Naive thymus-derived CD4-positive, alpha-beta T cell (primary cell): ENCODE data around the gene UQCRC1. TPM values are rescaled to one million over a fixed set of nuclear protein-coding genes. Genes with fewer than 3 reads are reported as not detected.
A peak's percentile ranks its signal among the peaks of the same experiment; 100 is the strongest.

ENCODE experiments used
- ATAC-seq: fragments of 150-1000 bp; cut with Tn5 transposase; 2 replicates; pipeline ENCODE4 v1.10.0; 2021; ENCODE audit warnings: mild to moderate bottlenecking, moderate library complexity
- CTCF ChIA-PET: fragments of 350-600 bp; sonication (Branson Sonifier 250); formaldehyde crosslinking; loops from one replicate; lab custom pipeline; 2021; ENCODE audit warnings: antibody characterized with exemption; lab: Charles Lee
- POLR2A ChIA-PET: fragments of 350-600 bp; sonication (Branson Sonifier 250); formaldehyde crosslinking; loops from one replicate; lab custom pipeline; 2021; ENCODE audit warnings: antibody characterized with exemption, inconsistent platforms; lab: Charles Lee
- DNase-seq, 9 donors: peaks; one replicate each; pipeline versions ENCODE4 v3.0.0 to v3.0.0-alpha.2; 2020 to 2022; ENCODE audit warnings: mixed read lengths in 1 of 9
- H3K27ac ChIP-seq: one replicate; pipeline ENCODE4 v1.7.0; 2013; ENCODE audit warnings: mild to moderate bottlenecking, low read depth, low read length, moderate library complexity
- H3K27me3 ChIP-seq, 2 donors: one replicate each; pipeline ENCODE4 v1.7.0; 2013; ENCODE audit warnings: low read length in 2 of 2, mild to moderate bottlenecking in 2 of 2, moderate library complexity in 2 of 2; ENCODE audit not compliant: control insufficient read depth in 2 of 2, insufficient read depth in 2 of 2
- H3K36me3 ChIP-seq, 3 experiments: 1 replicate in 2 of 3; 2 replicates in 1 of 3; pipeline ENCODE4 v1.7.0; 2013; ENCODE audit warnings: low read length in 3 of 3, mild to moderate bottlenecking in 3 of 3, moderate library complexity in 1 of 3; ENCODE audit not compliant: insufficient read depth in 3 of 3, control insufficient read depth in 2 of 3
- H3K4me1 ChIP-seq, 2 donors: one replicate each; pipeline ENCODE4 v1.7.0; 2013; ENCODE audit warnings: low read length in 2 of 2, mild to moderate bottlenecking in 2 of 2, moderate library complexity in 1 of 2; ENCODE audit not compliant: control insufficient read depth in 2 of 2, insufficient read depth in 2 of 2
- H3K4me3 ChIP-seq: 2 replicates; pipeline ENCODE4 v1.7.0; 2013; ENCODE audit warnings: mild to moderate bottlenecking, low read length
- H3K9me3 ChIP-seq, 3 experiments: 1 replicate in 2 of 3; 2 replicates in 1 of 3; pipeline ENCODE4 v1.7.0; 2013; ENCODE audit warnings: low read length in 3 of 3; ENCODE audit not compliant: control insufficient read depth in 2 of 3
- H3K27ac Mint-ChIP-seq, 9 donors: one replicate each; pipeline ENCODE4 v1.8.0; 2020 to 2022; ENCODE audit warnings: mixed read lengths in 9 of 9, mild to moderate bottlenecking in 8 of 9, moderate library complexity in 5 of 9, inconsistent platforms in 2 of 9
- H3K27me3 Mint-ChIP-seq, 5 donors: one replicate each; pipeline ENCODE4 v1.8.0; 2021 to 2022; ENCODE audit warnings: mixed read lengths in 5 of 5, mild to moderate bottlenecking in 1 of 5
- H3K36me3 Mint-ChIP-seq, 5 donors: one replicate each; pipeline ENCODE4 v1.8.0; 2020 to 2022; ENCODE audit warnings: mixed read lengths in 5 of 5, mild to moderate bottlenecking in 3 of 5, inconsistent platforms in 1 of 5
- H3K4me1 Mint-ChIP-seq, 7 donors: one replicate each; pipeline ENCODE4 v1.8.0; 2020 to 2022; ENCODE audit warnings: mixed read lengths in 7 of 7, mild to moderate bottlenecking in 3 of 7, inconsistent platforms in 1 of 7
- H3K4me3 Mint-ChIP-seq, 10 donors: one replicate each; pipeline ENCODE4 v1.8.0; 2020 to 2022; ENCODE audit warnings: mild to moderate bottlenecking in 10 of 10, mixed read lengths in 10 of 10, moderate library complexity in 6 of 10, inconsistent platforms in 2 of 10
- H3K9me3 Mint-ChIP-seq, 11 donors: one replicate each; pipeline ENCODE4 v1.8.0; 2020 to 2022; ENCODE audit warnings: mixed read lengths in 11 of 11, mild to moderate bottlenecking in 4 of 11, inconsistent platforms in 1 of 11, moderate library complexity in 1 of 11
- intact Hi-C, 2 donors: fragments of 100-400 bp; cut with micrococcal nuclease; formaldehyde crosslinking; loops; one replicate each; pipeline ENCODE4 v1.15.1; 2023
- polyA plus RNA-seq, 2 donors: library from polyadenylated mRNA; unstranded; fragments of 300-500 nt; fragmentation: Illumina TruSeq; gene quantifications; one replicate each; pipeline ENCODE4 v1.2.3, GENCODE V29; 2021
- total RNA-seq, 6 experiments: library from RNA in 5 of 6; stranded (reverse) in 5 of 6; gene quantifications; 1 replicate in 5 of 6; 2 replicates in 1 of 6; pipeline ENCODE4 v1.2.3 and lab custom pipeline; 2021 to 2026

UQCRC1 gene
- total and polyA plus RNA-seq, 7 experiments from 2014 or later: 77.3 to 164 (median 120) TPM

GRCh38 chr3:48642605-48643004 is 33.2 kb upstream of the UQCRC1 start:
- CTCF ChIA-PET: no interaction called here
- H3K4me1 ChIP-seq: no peaks in the 10 kb centered on the region
- Mint-ChIP-seq H3K27me3 (no peaks in the 10 kb centered on the region), H3K4me1 (peaks cover 0 to 10% (median 0%) of the 10 kb centered on the region in 7 donors), H3K36me3 (no peaks in the 10 kb centered on the region), H3K9me3 (no peaks in the 10 kb centered on the region), H3K4me3 (no peak overlapping the region), H3K27ac (no peak overlapping the region)
- H3K36me3 ChIP-seq: no peaks in the 10 kb centered on the region
- intact Hi-C loops: no loop called here
- H3K4me3 ChIP-seq: no peak overlapping the region
- POLR2A ChIA-PET: no interaction called here
- no peak overlapping the region for H3K27ac ChIP-seq
- DNase-seq: no peak
- no peak for ATAC-seq
- no peaks in the 10 kb centered on the region for H3K9me3 ChIP-seq
- H3K27me3 ChIP-seq: no peaks in the 10 kb centered on the region

GRCh38 chr3:48641396-48641795 is 31.9 kb upstream of the UQCRC1 start:
- no peaks in the 10 kb centered on the region for H3K9me3 Mint-ChIP-seq
- H3K4me1 Mint-ChIP-seq: peaks cover 0 to 10% (median 4%) of the 10 kb centered on the region in 7 donors
- ChIA-PET POLR2A (no interaction called here), CTCF (interaction anchor here (0.6 to 0.7 kb wide), 2 partner anchors 205 to 1349 kb away, joined by 3 read pairs; no protein-coding TSS in a partner anchor)
- Histone ChIP-seq H3K27ac (no peak overlapping the region), H3K9me3 (no peaks in the 10 kb centered on the region), H3K4me1 (no peaks in the 10 kb centered on the region), H3K36me3 (no peaks in the 10 kb centered on the region), H3K27me3 (no peaks in the 10 kb centered on the region), H3K4me3 (no peak overlapping the region)
- no peak overlapping the region for H3K4me3 Mint-ChIP-seq
- H3K27me3 Mint-ChIP-seq: no peaks in the 10 kb centered on the region
- H3K27ac Mint-ChIP-seq: no peak overlapping the region
- intact Hi-C loops: no loop called here
- no peak for DNase-seq
- no peaks in the 10 kb centered on the region for H3K36me3 Mint-ChIP-seq
- ATAC-seq: no peak

GRCh38 chr3:48639944-48640606 is 30.6 kb upstream of the UQCRC1 start:
- H3K4me1 ChIP-seq: peaks cover 0 to 5% of the 10 kb centered on the region in 2 donors
- no peaks in the 10 kb centered on the region for H3K27me3 ChIP-seq
- DNase-seq: no peak
- no peak overlapping the region for H3K27ac Mint-ChIP-seq
- ChIA-PET POLR2A (no interaction called here), CTCF (no interaction called here)
- H3K36me3 ChIP-seq: no peaks in the 10 kb centered on the region
- H3K27ac ChIP-seq: no peak overlapping the region
- no peak overlapping the region for H3K4me3 ChIP-seq
- no peak for ATAC-seq
- H3K27me3 Mint-ChIP-seq: no peaks in the 10 kb centered on the region
- H3K9me3 Mint-ChIP-seq: no peaks in the 10 kb centered on the region
- H3K4me1 Mint-ChIP-seq: peaks cover 3 to 13% (median 10%) of the 10 kb centered on the region in 7 donors
- no peak overlapping the region for H3K4me3 Mint-ChIP-seq
- H3K36me3 Mint-ChIP-seq: no peaks in the 10 kb centered on the region
- H3K9me3 ChIP-seq: no peaks in the 10 kb centered on the region
- intact Hi-C loops: loop anchor here in 1 of 2 donors (5.0 to 10.0 kb wide), 3 partner anchors 43 to 702 kb away; partner anchors contain the start of genes COL7A1, NME6 and USP4

- DNase-seq: no peak
- Mint-ChIP-seq H3K36me3 (peaks cover 0 to 4% (median 0%) of the 10 kb centered on the region in 5 donors), H3K27me3 (no peaks in the 10 kb centered on the region), H3K4me1 (peaks cover 4 to 31% (median 22%) of the 10 kb centered on the region in 7 donors), H3K27ac (no peak overlapping the region), H3K9me3 (no peaks in the 10 kb centered on the region), H3K4me3 (peak overlapping the region in 7 of 10 donors; percentile 41 to 88 (median 51))
- Histone ChIP-seq H3K27ac (no peak overlapping the region), H3K36me3 (peaks cover 0 to 5% (median 0%) of the 10 kb centered on the region in 3 experiments), H3K4me1 (peaks cover 0 to 11% of the 10 kb centered on the region in 2 donors), H3K27me3 (no peaks in the 10 kb centered on the region), H3K9me3 (no peaks in the 10 kb centered on the region), H3K4me3 (no peak overlapping the region)
- POLR2A ChIA-PET: no interaction called here
- CTCF ChIA-PET: no interaction called here
- ATAC-seq: no peak
- intact Hi-C loops: loop anchor here in 1 of 2 donors (5.0 to 10.0 kb wide), 3 partner anchors 40 to 705 kb away; partner anchors contain the start of genes COL7A1, NME6 and USP4
Measured at GRCh38 chr3:48637305-48637704, 27.9 kb upstream of the UQCRC1 start.

GRCh38 chr3:48636149-48636655 is 26.8 kb upstream of the UQCRC1 start:
- POLR2A ChIA-PET: interaction anchor here (0.7 to 3.0 kb wide), 8 partner anchors 13 to 484 kb away, joined by 3 to 9 read pairs (median 4); partner anchors contain the start of genes CCDC51, CELSR3, UQCRC1 and USP19
- intact Hi-C loops: loop anchor here in 1 of 2 donors (5.0 to 10.0 kb wide), 3 partner anchors 39 to 706 kb away; partner anchors contain the start of genes COL7A1, NME6 and USP4
- no peaks in the 10 kb centered on the region for H3K27me3 ChIP-seq
- ATAC-seq: no peak
- no peaks in the 10 kb centered on the region for H3K9me3 ChIP-seq
- H3K36me3 ChIP-seq: peaks cover 0 to 5% (median 0%) of the 10 kb centered on the region in 3 experiments
- peaks cover 0 to 11% of the 10 kb centered on the region in 2 donors for H3K4me1 ChIP-seq
- Mint-ChIP-seq H3K36me3 (peaks cover 0 to 4% (median 0%) of the 10 kb centered on the region in 5 donors), H3K4me3 (peak overlapping the region; percentile 79 to 92 (median 88)), H3K4me1 (peaks cover 4 to 31% (median 22%) of the 10 kb centered on the region in 7 donors), H3K27ac (no peak overlapping the region), H3K9me3 (no peaks in the 10 kb centered on the region), H3K27me3 (no peaks in the 10 kb centered on the region)
- H3K4me3 ChIP-seq: peak overlapping the region; percentile 76
- CTCF ChIA-PET: interaction anchor here (2.4 kb wide), 1 partner anchor 48 kb away, joined by 7 read pairs; no protein-coding TSS in a partner anchor
- peak overlapping the region; percentile 70 for H3K27ac ChIP-seq
- DNase-seq: no peak

- intact Hi-C loops: loop anchor here (1.0 to 10.0 kb wide), 13 partner anchors 21 to 707 kb away; partner anchors contain the start of genes NME6 (in 2 of the 2), QRICH1 (in 2 of the 2), UQCRC1 (in 2 of the 2) and CDC25A (in 1 of the 2)
- Histone ChIP-seq H3K36me3 (peaks cover 0 to 5% (median 0%) of the 10 kb centered on the region in 3 experiments), H3K27ac (peak within 1 kb of the TSS; percentile 70), H3K27me3 (no peaks in the 10 kb centered on the region), H3K9me3 (no peaks in the 10 kb centered on the region), H3K4me1 (peaks cover 0 to 11% of the 10 kb centered on the region in 2 donors), H3K4me3 (peak within 1 kb of the TSS; percentile 76)
- Mint-ChIP-seq H3K27ac (peak within 1 kb of the TSS in 7 of 9 donors; percentile 12 to 84 (median 68)), H3K4me1 (peaks cover 4 to 31% (median 22%) of the 10 kb centered on the region in 7 donors), H3K4me3 (peak within 1 kb of the TSS; percentile 79 to 92 (median 88)), H3K27me3 (no peaks in the 10 kb centered on the region), H3K9me3 (no peaks in the 10 kb centered on the region), H3K36me3 (peaks cover 0 to 5% (median 0%) of the 10 kb centered on the region in 5 donors)
- peak; percentile 81 to 98 (median 86) for DNase-seq
- ATAC-seq: peak; percentile 98
- ChIA-PET CTCF (interaction anchor here (0.7 to 2.4 kb wide), 5 partner anchors 11 to 53 kb away, joined by 3 to 7 read pairs (median 3); no protein-coding TSS in a partner anchor), POLR2A (interaction anchor here (0.5 to 3.0 kb wide), 10 partner anchors 12 to 485 kb away, joined by 3 to 9 read pairs (median 4); partner anchors contain the start of genes CCDC51, CELSR3, PFKFB4 and UQCRC1)
Measured at GRCh38 chr3:48635222-48636021, 26.0 kb upstream of the UQCRC1 start, which contains the start of gene SLC26A6. Gene SLC26A6, minus strand, starts transcription at chr3:48635461. Its CDS starts 68 bp downstream, at chr3:48635393.
